ENCODE results near the gene RCL1.
A peak's percentile ranks its signal among the peaks of the same experiment; 100 is the strongest.

The RCL1 gene

GRCh38 chr9:4796530-4796929 is 3.8 kb downstream of the RCL1 start:
- Histone ChIP-seq H3F3A (ENCODE audit: insufficient read depth) (no peaks in the 10 kb centered on the region), H3K27ac (ENCODE audit: low read depth, low read length) (no peak overlapping the region), H3K4me2 (ENCODE audit: low read depth, low read length, poor library complexity, severe bottlenecking) (no peak overlapping the region), H4K20me1 (ENCODE audit: low read depth, low read length) (peaks cover 19% of the 10 kb centered on the region; the same call in 1 of the 2 replicates), H3K36me3 (ENCODE audit: low read length) (no peaks in the 10 kb centered on the region), H3K9ac (ENCODE audit: low read length) (no peak overlapping the region), H3K9me3 (ENCODE audit: insufficient read depth, low read length) (no peaks in the 10 kb centered on the region), H2AFZ (ENCODE audit: low read depth, low read length, severe bottlenecking) (no peak overlapping the region), H3K79me2 (ENCODE audit: insufficient read depth, low read length) (peaks cover 86% of the 10 kb centered on the region), H3K4me3 (ENCODE audit: insufficient read depth, low read length, poor library complexity, severe bottlenecking) (no peak overlapping the region), H3K27me3 (ENCODE audit: low read length) (no peaks in the 10 kb centered on the region), H3K9me2 (replicated peaks; ENCODE audit: insufficient read depth, low read length) (no peaks in the 10 kb centered on the region)
- TF ChIP-seq EZH2phosphoT487 (conservative IDR thresholded peaks at IDR 0.05; ENCODE audit: low read length) = no peak
- TF ChIP-seq, protein P1, sequence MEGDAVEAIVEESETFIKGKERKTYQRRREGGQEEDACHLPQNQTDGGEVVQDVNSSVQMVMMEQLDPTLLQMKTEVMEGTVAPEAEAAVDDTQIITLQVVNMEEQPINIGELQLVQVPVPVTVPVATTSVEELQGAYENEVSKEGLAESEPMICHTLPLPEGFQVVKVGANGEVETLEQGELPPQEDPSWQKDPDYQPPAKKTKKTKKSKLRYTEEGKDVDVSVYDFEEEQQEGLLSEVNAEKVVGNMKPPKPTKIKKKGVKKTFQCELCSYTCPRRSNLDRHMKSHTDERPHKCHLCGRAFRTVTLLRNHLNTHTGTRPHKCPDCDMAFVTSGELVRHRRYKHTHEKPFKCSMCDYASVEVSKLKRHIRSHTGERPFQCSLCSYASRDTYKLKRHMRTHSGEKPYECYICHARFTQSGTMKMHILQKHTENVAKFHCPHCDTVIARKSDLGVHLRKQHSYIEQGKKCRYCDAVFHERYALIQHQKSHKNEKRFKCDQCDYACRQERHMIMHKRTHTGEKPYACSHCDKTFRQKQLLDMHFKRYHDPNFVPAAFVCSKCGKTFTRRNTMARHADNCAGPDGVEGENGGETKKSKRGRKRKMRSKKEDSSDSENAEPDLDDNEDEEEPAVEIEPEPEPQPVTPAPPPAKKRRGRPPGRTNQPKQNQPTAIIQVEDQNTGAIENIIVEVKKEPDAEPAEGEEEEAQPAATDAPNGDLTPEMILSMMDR (IDR thresholded peaks at IDR 0.05; ENCODE audit: insufficient read depth, low read length, poor library complexity, severe bottlenecking) = no peak

GRCh38 chr9:4796988-4797853 is 4.5 kb downstream of the RCL1 start:
- Histone ChIP-seq H2AFZ (ENCODE audit: low read depth, low read length, severe bottlenecking) (no peak overlapping the region), H3K79me2 (ENCODE audit: insufficient read depth, low read length) (peaks cover 93% of the 10 kb centered on the region), H3K4me3 (ENCODE audit: insufficient read depth, low read length, poor library complexity, severe bottlenecking) (no peak overlapping the region), H3K9ac (ENCODE audit: low read length) (no peak overlapping the region; the same call in 1 of the 2 replicates), H3K27me3 (ENCODE audit: low read length) (no peaks in the 10 kb centered on the region), H3K9me2 (replicated peaks; ENCODE audit: insufficient read depth, low read length) (no peaks in the 10 kb centered on the region), H3F3A (ENCODE audit: insufficient read depth) (no peaks in the 10 kb centered on the region), H3K27ac (ENCODE audit: low read depth, low read length) (peak overlapping the region; percentile 25), H3K36me3 (ENCODE audit: low read length) (no peaks in the 10 kb centered on the region), H3K4me2 (ENCODE audit: low read depth, low read length, poor library complexity, severe bottlenecking) (peak overlapping the region; percentile 43), H3K9me3 (ENCODE audit: insufficient read depth, low read length) (no peaks in the 10 kb centered on the region), H4K20me1 (ENCODE audit: low read depth, low read length) (peaks cover 19% of the 10 kb centered on the region; the same call in 1 of the 2 replicates)
- TF ChIP-seq, protein P1 (IDR thresholded peaks at IDR 0.05; ENCODE audit: insufficient read depth, low read length, poor library complexity, severe bottlenecking) = peak; percentile 53
- no peak for TF ChIP-seq EZH2phosphoT487 (conservative IDR thresholded peaks at IDR 0.05; ENCODE audit: low read length)

GRCh38 chr9:4797854-4798150 is 5.1 kb downstream of the RCL1 start:
- Histone ChIP-seq H3K27me3 (ENCODE audit: low read length) (no peaks in the 10 kb centered on the region), H3K79me2 (ENCODE audit: insufficient read depth, low read length) (peaks cover 98% of the 10 kb centered on the region), H3K36me3 (ENCODE audit: low read length) (no peaks in the 10 kb centered on the region), H3K27ac (ENCODE audit: low read depth, low read length) (peak overlapping the region; percentile 25), H3K9ac (ENCODE audit: low read length) (peak overlapping the region; percentile 11; the same call in 1 of the 2 replicates), H2AFZ (ENCODE audit: low read depth, low read length, severe bottlenecking) (no peak overlapping the region), H4K20me1 (ENCODE audit: low read depth, low read length) (peaks cover 19% of the 10 kb centered on the region; the same call in 1 of the 2 replicates), H3K4me2 (ENCODE audit: low read depth, low read length, poor library complexity, severe bottlenecking) (peak overlapping the region; percentile 43), H3K9me2 (replicated peaks; ENCODE audit: insufficient read depth, low read length) (no peaks in the 10 kb centered on the region), H3K4me3 (ENCODE audit: insufficient read depth, low read length, poor library complexity, severe bottlenecking) (no peak overlapping the region), H3K9me3 (ENCODE audit: insufficient read depth, low read length) (no peaks in the 10 kb centered on the region), H3F3A (ENCODE audit: insufficient read depth) (no peaks in the 10 kb centered on the region)
- TF ChIP-seq EZH2phosphoT487 (conservative IDR thresholded peaks at IDR 0.05; ENCODE audit: low read length) = no peak
- TF ChIP-seq, protein P1 (IDR thresholded peaks at IDR 0.05; ENCODE audit: insufficient read depth, low read length, poor library complexity, severe bottlenecking) = no peak

Data from SU-DHL-6 (cell line).